Left ventricle myocardium inferior (tissue), 1 donor: ENCODE results near the gene HOXD1. TPM values are rescaled to one million over a fixed set of nuclear protein-coding genes. Genes with fewer than 3 reads are reported as not detected.

ENCODE experiments used
- DNase-seq: peaks from one replicate; pipeline ENCODE4 v3.0.0-alpha.2; 2020
- H3K27ac ChIP-seq: fragments of 200-600 bp; replicated peaks from 2 replicates; pipeline ENCODE4 v1.8.0; 2021
- H3K27me3 ChIP-seq: fragments of 200-600 bp; 2 replicates; pipeline ENCODE4 v1.8.0; 2021; ENCODE audit warnings: low read depth
- H3K36me3 ChIP-seq: fragments of 200-600 bp; 2 replicates; pipeline ENCODE4 v1.8.0; 2021
- H3K4me1 ChIP-seq: fragments of 200-600 bp; 2 replicates; pipeline ENCODE4 v1.8.0; 2021
- H3K4me3 ChIP-seq: fragments of 200-600 bp; 2 replicates; pipeline ENCODE4 v1.8.0; 2021; ENCODE audit warnings: mild to moderate bottlenecking, moderate library complexity
- H3K9me3 ChIP-seq: fragments of 200-600 bp; replicated peaks from 2 replicates; pipeline ENCODE4 v1.8.0; 2021
- intact Hi-C: fragments of 100-400 bp; cut with micrococcal nuclease; formaldehyde crosslinking; loops from one replicate; pipeline ENCODE4 v1.11.0; 2022
- total RNA-seq: library from RNA; stranded (reverse); fragmentation: NEBNext Ultra II Directional; extraction: Animal tissue kit (Norgen Biotek cat#: 25700); gene quantifications from one replicate; pipeline ENCODE4 v1.2.1, GENCODE V29; 2021
- TF ChIP-seq, protein P1 (sequence below): fragments of 200-600 bp; IDR thresholded peaks from 2 replicates; pipeline ENCODE4 v1.8.0; 2021; ENCODE audit warnings: antibody characterized with exemption, mild to moderate bottlenecking, borderline replicate concordance
- donor health status: DM: no; HTN: yes; CAD: no; lungs with severe emphysema.

The HOXD1 gene
- total RNA-seq, 1 donor from 2014 or later = not detected

DNA sequence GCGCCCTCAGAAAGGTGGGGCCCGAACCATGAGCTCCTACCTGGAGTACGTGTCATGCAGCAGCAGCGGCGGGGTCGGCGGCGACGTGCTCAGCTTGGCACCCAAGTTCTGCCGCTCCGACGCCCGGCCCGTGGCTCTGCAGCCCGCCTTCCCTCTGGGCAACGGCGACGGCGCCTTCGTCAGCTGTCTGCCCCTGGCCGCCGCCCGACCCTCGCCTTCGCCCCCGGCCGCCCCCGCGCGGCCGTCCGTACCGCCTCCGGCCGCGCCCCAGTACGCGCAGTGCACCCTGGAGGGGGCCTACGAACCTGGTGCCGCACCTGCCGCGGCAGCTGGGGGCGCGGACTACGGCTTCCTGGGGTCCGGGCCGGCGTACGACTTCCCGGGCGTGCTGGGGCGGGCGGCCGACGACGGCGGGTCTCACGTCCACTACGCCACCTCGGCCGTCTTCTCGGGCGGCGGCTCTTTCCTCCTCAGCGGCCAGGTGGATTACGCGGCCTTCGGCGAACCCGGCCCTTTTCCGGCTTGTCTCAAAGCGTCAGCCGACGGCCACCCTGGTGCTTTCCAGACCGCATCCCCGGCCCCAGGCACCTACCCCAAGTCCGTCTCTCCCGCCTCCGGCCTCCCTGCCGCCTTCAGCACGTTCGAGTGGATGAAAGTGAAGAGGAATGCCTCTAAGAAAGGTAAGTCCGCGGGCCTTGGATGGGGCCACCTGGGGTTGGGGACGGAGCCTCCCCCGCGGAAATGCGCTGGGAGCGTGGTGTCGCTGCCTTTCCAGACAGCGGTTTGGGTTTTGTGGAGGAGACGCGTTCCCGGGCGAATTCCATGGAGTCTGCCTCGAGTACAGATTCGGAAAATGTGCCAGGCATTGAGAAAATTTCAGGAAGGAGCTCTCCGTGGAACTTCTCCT, 559 bp downstream of the HOXD1 start:
- Histone ChIP-seq H3K27ac (no peak overlapping the region), H3K4me3 (peak overlapping the region; percentile 67), H3K36me3 (no peaks in the 10 kb centered on the region), H3K9me3 (no peaks in the 10 kb centered on the region), H3K27me3 (peaks cover 100% of the 10 kb centered on the region), H3K4me1 (peaks cover 33% of the 10 kb centered on the region)
- no peak for DNase-seq
- intact Hi-C loops = no loop called here
- TF ChIP-seq, protein P1, sequence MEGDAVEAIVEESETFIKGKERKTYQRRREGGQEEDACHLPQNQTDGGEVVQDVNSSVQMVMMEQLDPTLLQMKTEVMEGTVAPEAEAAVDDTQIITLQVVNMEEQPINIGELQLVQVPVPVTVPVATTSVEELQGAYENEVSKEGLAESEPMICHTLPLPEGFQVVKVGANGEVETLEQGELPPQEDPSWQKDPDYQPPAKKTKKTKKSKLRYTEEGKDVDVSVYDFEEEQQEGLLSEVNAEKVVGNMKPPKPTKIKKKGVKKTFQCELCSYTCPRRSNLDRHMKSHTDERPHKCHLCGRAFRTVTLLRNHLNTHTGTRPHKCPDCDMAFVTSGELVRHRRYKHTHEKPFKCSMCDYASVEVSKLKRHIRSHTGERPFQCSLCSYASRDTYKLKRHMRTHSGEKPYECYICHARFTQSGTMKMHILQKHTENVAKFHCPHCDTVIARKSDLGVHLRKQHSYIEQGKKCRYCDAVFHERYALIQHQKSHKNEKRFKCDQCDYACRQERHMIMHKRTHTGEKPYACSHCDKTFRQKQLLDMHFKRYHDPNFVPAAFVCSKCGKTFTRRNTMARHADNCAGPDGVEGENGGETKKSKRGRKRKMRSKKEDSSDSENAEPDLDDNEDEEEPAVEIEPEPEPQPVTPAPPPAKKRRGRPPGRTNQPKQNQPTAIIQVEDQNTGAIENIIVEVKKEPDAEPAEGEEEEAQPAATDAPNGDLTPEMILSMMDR = no peak

DNA sequence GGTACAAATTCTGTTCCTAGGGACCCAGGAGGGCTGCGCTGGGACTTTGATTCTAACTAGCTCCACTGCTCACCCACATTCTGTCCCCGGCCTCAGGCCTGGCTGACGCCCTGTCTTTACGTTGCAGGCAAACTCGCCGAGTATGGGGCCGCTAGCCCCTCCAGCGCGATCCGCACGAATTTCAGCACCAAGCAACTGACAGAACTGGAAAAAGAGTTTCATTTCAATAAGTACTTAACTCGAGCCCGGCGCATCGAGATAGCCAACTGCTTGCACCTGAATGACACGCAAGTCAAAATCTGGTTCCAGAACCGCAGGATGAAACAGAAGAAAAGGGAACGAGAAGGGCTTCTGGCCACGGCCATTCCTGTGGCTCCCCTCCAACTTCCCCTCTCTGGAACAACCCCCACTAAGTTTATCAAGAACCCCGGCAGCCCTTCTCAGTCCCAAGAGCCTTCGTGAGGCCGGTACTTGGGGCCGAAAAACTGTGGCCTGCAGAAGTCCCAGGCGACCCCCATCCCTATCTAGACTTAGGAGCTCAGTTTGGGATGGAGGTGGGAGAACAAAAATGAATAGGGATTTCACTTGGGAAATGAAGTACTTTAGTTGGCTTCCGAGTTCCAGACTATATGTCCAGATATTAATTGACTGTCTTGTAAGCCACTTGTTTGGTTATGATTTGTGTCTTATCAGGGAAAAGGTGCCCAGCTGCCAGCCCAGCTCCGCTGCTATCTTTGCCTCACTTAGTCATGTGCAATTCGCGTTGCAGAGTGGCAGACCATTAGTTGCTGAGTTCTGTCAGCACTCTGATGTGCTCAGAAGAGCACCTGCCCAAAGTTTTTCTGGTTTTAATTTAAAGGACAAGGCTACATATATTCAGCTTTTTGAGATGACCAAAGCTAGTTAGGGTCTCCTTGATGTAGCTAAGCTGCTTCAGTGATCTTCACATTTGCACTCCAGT, 1.5 kb downstream of the HOXD1 start:
- H3K9me3 ChIP-seq = no peaks in the 10 kb centered on the region
- peaks cover 33% of the 10 kb centered on the region for H3K4me1 ChIP-seq
- no peak for DNase-seq
- TF ChIP-seq, protein P1 = no peak
- intact Hi-C loops = no loop called here
- H3K36me3 ChIP-seq = no peaks in the 10 kb centered on the region
- peaks cover 100% of the 10 kb centered on the region for H3K27me3 ChIP-seq
- peak overlapping the region; percentile 67 for H3K4me3 ChIP-seq
- no peak overlapping the region for H3K27ac ChIP-seq

- intact Hi-C loops = no loop called here
- Histone ChIP-seq H3K27me3 (peaks cover 100% of the 10 kb centered on the region), H3K9me3 (no peaks in the 10 kb centered on the region)
Observed at GRCh38 chr2:176192351-176192750, 3.9 kb downstream of the HOXD1 start.

DNA sequence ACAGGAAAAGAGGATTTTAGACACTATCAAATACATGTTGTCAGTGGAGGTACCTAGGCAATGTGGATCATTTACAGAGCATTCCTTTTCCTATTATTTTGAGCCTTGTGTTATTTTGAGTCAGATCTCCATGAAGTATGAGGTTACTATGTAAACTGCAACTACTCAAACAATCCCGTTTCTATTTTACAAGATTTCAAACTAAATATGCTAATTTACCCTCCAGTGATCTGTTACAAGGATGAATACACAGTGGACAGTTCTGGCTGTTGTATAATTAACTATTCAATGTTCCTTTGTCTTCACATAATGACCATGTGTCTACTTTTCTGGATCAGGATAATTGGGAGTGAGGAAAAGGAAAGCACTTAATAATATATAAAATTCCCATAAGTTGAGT, 4.6 kb downstream of the HOXD1 start:
- H3K27me3 ChIP-seq = peaks cover 100% of the 10 kb centered on the region
- TF ChIP-seq, protein P1 = no peak

More at GRCh38 chr2:176192351-176192750, 3.9 kb downstream of the HOXD1 start:
- no peak for DNase-seq
- H3K4me1 ChIP-seq = peaks cover 32% of the 10 kb centered on the region
- H3K27ac ChIP-seq = no peak overlapping the region
- H3K4me3 ChIP-seq = no peak overlapping the region
- TF ChIP-seq, protein P1 = no peak
- no peaks in the 10 kb centered on the region for H3K36me3 ChIP-seq

DNA sequence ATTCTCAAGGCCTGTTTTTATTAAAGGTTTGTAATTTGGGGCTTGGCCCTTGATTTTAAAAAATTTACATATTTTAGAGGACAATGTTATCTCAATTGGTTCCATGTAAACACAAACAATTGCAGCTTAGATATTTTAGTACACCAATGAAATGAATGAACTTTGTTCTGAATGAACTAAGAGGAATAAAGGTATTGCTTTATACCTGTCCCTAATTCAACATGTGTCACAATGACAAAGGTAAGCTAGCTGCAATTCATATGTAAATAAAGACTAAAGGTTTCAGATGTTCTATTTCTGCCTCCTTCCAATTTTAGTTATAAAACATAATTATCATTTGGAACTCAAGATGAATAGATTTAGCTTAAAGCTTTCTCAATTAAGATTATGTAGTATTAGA, 11.4 kb downstream of the HOXD1 start:
- no peak overlapping the region for H3K27ac ChIP-seq
- TF ChIP-seq, protein P1 = no peak
- peaks cover 7% of the 10 kb centered on the region for H3K9me3 ChIP-seq
- intact Hi-C loops = no loop called here
- H3K4me3 ChIP-seq = no peak overlapping the region
- no peak for DNase-seq
- H3K27me3 ChIP-seq = peaks cover 99% of the 10 kb centered on the region
- no peaks in the 10 kb centered on the region for H3K4me1 ChIP-seq
- no peaks in the 10 kb centered on the region for H3K36me3 ChIP-seq

More for the DNA sequence above, 4.6 kb downstream of the HOXD1 start:
- no peak overlapping the region for H3K4me3 ChIP-seq
- H3K27ac ChIP-seq = no peak overlapping the region
- H3K9me3 ChIP-seq = no peaks in the 10 kb centered on the region
- no peak for DNase-seq
- H3K36me3 ChIP-seq = no peaks in the 10 kb centered on the region
- intact Hi-C loops = no loop called here
- peaks cover 25% of the 10 kb centered on the region for H3K4me1 ChIP-seq
